Measurements from ENCODE around the gene POLR1H. TPM values are rescaled to one million over a fixed set of nuclear protein-coding genes. Genes with fewer than 3 reads are reported as not detected.

POLR1H gene
- total RNA-seq, 1 donor from 2014 or later, result 16.8 TPM

DNA sequence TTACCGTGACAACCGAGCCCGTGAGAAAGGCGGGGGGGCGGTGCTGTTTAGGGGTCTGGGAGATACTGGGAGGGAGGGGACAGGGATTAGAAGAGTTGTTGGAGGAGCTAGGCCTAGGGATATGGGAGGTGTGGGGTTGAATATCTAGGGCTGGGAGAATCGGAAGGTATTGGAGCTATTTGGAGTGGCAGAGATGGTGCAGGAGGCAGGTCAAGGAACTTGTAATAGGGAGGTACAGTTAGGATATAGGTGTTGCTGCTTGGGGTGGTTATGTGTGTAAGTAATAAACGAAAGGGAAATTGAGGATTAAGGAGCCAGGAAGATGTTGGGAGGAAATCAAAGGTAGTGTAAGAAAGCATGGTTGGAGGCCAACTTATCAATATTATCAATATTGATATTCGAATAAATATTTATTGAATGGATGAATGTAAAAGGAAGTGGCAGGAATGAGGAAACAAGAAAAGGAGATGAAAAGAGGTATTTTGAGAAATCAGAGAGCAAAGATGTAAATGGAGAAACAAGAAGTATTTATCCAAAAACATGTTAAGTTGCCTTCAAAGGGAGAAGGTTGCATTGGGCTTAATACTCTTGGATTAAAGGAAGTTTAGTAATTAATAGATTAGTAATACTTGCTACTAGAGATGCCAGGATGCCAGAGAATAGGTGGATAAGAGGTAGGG lies 6.5 kb downstream of the POLR1H start:
- peak overlapping the region; percentile 96 for H3K27ac Mint-ChIP-seq (ENCODE audit: unreplicated experiment)
- FAIRE-seq (no peak), DNase-seq (ENCODE audit: low read depth) (no peak)
- peak overlapping the region; percentile 96 for H3K4me3 Mint-ChIP-seq (ENCODE audit: unreplicated experiment)
- peaks cover 6% of the 10 kb centered on the region for H4K20me1 ChIP-seq (ENCODE audit: insufficient read depth, low read length)
- no peak for TF ChIP-seq EZH2 (IDR thresholded peaks at IDR 0.05; ENCODE audit: insufficient read depth, low read length)
- TF ChIP-seq, protein P1, sequence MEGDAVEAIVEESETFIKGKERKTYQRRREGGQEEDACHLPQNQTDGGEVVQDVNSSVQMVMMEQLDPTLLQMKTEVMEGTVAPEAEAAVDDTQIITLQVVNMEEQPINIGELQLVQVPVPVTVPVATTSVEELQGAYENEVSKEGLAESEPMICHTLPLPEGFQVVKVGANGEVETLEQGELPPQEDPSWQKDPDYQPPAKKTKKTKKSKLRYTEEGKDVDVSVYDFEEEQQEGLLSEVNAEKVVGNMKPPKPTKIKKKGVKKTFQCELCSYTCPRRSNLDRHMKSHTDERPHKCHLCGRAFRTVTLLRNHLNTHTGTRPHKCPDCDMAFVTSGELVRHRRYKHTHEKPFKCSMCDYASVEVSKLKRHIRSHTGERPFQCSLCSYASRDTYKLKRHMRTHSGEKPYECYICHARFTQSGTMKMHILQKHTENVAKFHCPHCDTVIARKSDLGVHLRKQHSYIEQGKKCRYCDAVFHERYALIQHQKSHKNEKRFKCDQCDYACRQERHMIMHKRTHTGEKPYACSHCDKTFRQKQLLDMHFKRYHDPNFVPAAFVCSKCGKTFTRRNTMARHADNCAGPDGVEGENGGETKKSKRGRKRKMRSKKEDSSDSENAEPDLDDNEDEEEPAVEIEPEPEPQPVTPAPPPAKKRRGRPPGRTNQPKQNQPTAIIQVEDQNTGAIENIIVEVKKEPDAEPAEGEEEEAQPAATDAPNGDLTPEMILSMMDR (IDR thresholded peaks at IDR 0.05; ENCODE audit: insufficient read depth, low read depth, low read length), result no peak
- H3K27me3 ChIP-seq (ENCODE audit: insufficient read depth, low read length), result peaks cover 14% of the 10 kb centered on the region
- peaks cover 9% of the 10 kb centered on the region for H3K36me3 ChIP-seq (ENCODE audit: insufficient read depth, low read length)
- H3K36me3 Mint-ChIP-seq (ENCODE audit: low read depth, unreplicated experiment), result peaks cover 15% of the 10 kb centered on the region
- H3K4me1 Mint-ChIP-seq (ENCODE audit: low read depth, unreplicated experiment), result peaks cover 17% of the 10 kb centered on the region
- H3K9me3 Mint-ChIP-seq (ENCODE audit: unreplicated experiment), result peaks cover 8% of the 10 kb centered on the region
- H3K79me2 ChIP-seq (ENCODE audit: insufficient read depth, low read length), result peaks cover 20% of the 10 kb centered on the region
- peak overlapping the region; percentile 93 for H2AFZ ChIP-seq (ENCODE audit: low read depth, low read length)
- peaks cover 29% of the 10 kb centered on the region for H3K27me3 Mint-ChIP-seq (ENCODE audit: low read depth, unreplicated experiment)
- peak overlapping the region; percentile 87 for H3K4me3 ChIP-seq (ENCODE audit: insufficient read depth, low read depth, low read length)
- H3K9me3 ChIP-seq (ENCODE audit: insufficient read depth, low read depth, low read length), result no peaks in the 10 kb centered on the region
- peaks cover 12% of the 10 kb centered on the region for H3K4me1 ChIP-seq (ENCODE audit: insufficient read depth, low read length)
- H3K27ac ChIP-seq (ENCODE audit: low read depth, low read length), result peak overlapping the region; percentile 86
- peak overlapping the region; percentile 97 for H3K4me2 ChIP-seq (ENCODE audit: low read length)
- H3K9ac ChIP-seq (ENCODE audit: low read length), result peak overlapping the region; percentile 93

DNA sequence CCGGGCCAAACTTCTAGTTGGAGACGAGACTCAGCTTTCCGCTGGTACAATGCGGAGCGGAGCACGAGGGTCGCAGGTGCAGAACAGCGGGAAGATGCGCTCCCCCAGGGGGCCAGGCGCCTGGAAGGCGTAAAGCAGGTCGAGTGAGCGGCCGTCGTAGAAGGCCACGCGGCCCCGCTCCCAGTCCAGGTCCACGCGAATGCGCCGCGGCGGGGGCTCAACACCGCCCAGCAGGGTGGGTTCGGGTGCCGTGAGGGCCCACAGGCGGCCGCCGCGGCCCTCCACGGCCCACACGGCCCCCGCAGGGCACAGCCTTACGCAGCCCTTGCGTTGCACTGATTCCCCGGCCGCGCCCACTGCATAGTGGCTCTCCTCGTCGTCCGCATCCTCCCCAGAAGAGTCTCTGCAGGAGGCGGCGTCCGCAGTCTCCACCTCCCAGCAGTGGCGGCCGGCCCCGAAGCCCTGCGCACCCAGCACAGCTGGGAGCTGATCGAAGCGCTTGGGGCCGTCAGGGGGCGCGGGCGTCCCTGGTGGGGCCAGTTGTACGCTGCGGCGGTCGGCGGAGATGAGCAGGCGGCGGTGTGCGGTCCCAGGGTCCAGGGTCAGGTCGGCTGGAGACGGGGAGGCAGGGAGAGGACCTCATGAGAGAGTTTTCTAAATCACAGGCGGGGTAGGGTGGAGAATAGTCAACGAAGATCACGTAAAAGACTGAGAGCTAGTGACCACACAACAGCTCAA lies 10.2 kb downstream of the POLR1H start:
- H3K27me3 Mint-ChIP-seq (ENCODE audit: low read depth, unreplicated experiment), result peaks cover 60% of the 10 kb centered on the region
- TF ChIP-seq, protein P1 (IDR thresholded peaks at IDR 0.05; ENCODE audit: insufficient read depth, low read depth, low read length), result no peak
- TF ChIP-seq EZH2 (IDR thresholded peaks at IDR 0.05; ENCODE audit: insufficient read depth, low read length), result peak; percentile 76
- peak overlapping the region; percentile 52 for H3K4me2 ChIP-seq (ENCODE audit: low read length)
- FAIRE-seq (no peak), DNase-seq (ENCODE audit: low read depth) (peak; percentile 13)
- no peak overlapping the region for H3K27ac ChIP-seq (ENCODE audit: low read depth, low read length)
- peaks cover 20% of the 10 kb centered on the region for H3K4me1 Mint-ChIP-seq (ENCODE audit: low read depth, unreplicated experiment)
- H3K4me3 ChIP-seq (ENCODE audit: insufficient read depth, low read depth, low read length), result no peak overlapping the region
- H3K9me3 ChIP-seq (ENCODE audit: insufficient read depth, low read depth, low read length), result no peaks in the 10 kb centered on the region
- H2AFZ ChIP-seq (ENCODE audit: low read depth, low read length), result no peak overlapping the region
- no peak overlapping the region for H3K27ac Mint-ChIP-seq (ENCODE audit: unreplicated experiment)
- no peaks in the 10 kb centered on the region for H3K36me3 ChIP-seq (ENCODE audit: insufficient read depth, low read length)
- H3K4me3 Mint-ChIP-seq (ENCODE audit: unreplicated experiment), result peak overlapping the region; percentile 42
- peaks cover 49% of the 10 kb centered on the region for H3K27me3 ChIP-seq (ENCODE audit: insufficient read depth, low read length)
- peaks cover 9% of the 10 kb centered on the region for H3K9me3 Mint-ChIP-seq (ENCODE audit: unreplicated experiment)
- peaks cover 28% of the 10 kb centered on the region for H3K36me3 Mint-ChIP-seq (ENCODE audit: low read depth, unreplicated experiment)
- peaks cover 16% of the 10 kb centered on the region for H3K4me1 ChIP-seq (ENCODE audit: insufficient read depth, low read length)
- no peak overlapping the region for H3K9ac ChIP-seq (ENCODE audit: low read length)
- peaks cover 11% of the 10 kb centered on the region for H4K20me1 ChIP-seq (ENCODE audit: insufficient read depth, low read length)
- H3K79me2 ChIP-seq (ENCODE audit: insufficient read depth, low read length), result peaks cover 15% of the 10 kb centered on the region

Measured in astrocyte (in vitro differentiated cells and primary cell).